NCI-H2081 treated with DMSO at 0.1 percent for 48 hours (cell line): ENCODE results near the gene MLXIP.
"Not testable (repeated sequence)": the region's sequence is repeated elsewhere in the genome, so short reads cannot be mapped to it uniquely, and the experiment has no call there.

Experiments used
- DNase-seq: peaks from one replicate; lab custom pipeline; 2025; lab: John Stamatoyannopoulos, UW

The MLXIP gene

GRCh38 chr12:122148657-122149056 lies 70.1 kb downstream of the MLXIP start:
- no peak for DNase-seq

GRCh38 chr12:122150127-122150681 lies 71.6 kb downstream of the MLXIP start:
- no peak for DNase-seq

DNA sequence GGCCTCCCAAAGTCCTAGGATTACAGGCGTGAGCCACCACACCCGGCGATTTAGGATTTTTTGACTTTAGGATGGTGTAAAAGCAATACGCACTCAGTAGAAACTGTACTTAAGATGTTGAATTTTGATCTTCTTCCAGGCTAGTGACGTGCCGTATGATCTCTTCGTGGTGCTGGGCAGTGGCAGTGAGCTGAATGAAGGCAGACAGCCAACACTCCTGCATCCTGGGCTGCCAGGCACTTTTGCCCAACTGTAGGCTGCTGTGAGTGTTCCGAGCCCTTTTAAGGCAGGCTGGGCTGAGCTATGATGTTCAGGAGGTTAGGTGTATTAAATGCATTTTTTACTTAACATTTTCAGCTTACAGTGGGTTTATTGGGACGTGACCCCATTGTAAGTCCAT lies 74.2 kb downstream of the MLXIP start:
- DNase-seq: no peak

DNA sequence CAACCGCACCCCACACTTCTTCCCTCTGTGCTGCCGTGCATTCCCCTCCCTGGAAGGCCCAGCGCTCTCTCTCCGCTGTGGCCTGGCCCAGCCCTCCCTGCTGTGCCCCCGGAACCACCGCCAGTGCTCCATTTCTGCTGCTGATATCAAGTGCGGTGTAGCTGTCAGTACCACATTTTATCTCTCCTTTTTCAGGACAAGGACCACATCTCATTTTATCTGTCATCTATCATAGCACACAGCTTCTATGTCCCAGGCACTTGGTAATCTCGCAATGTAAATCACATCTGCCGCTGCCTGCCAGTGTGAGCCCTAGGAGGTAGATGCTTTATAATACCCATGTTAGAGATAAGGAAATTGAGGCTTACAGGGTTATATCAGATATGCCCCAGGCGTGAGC lies 77.1 kb downstream of the MLXIP start:
- DNase-seq: no peak

- no peak for DNase-seq
Measured at GRCh38 chr12:122158700-122159285, 80.2 kb downstream of the MLXIP start.

- no peak for DNase-seq
Measured at GRCh38 chr12:122159882-122160281, 81.3 kb downstream of the MLXIP start.

- DNase-seq: no peak
Measured at GRCh38 chr12:122160761-122161160, 82.2 kb downstream of the MLXIP start.

GRCh38 chr12:122161682-122162081 lies 83.1 kb downstream of the MLXIP start:
- DNase-seq: no peak

GRCh38 chr12:122162976-122163375 lies 84.4 kb downstream of the MLXIP start:
- no peak for DNase-seq

DNA sequence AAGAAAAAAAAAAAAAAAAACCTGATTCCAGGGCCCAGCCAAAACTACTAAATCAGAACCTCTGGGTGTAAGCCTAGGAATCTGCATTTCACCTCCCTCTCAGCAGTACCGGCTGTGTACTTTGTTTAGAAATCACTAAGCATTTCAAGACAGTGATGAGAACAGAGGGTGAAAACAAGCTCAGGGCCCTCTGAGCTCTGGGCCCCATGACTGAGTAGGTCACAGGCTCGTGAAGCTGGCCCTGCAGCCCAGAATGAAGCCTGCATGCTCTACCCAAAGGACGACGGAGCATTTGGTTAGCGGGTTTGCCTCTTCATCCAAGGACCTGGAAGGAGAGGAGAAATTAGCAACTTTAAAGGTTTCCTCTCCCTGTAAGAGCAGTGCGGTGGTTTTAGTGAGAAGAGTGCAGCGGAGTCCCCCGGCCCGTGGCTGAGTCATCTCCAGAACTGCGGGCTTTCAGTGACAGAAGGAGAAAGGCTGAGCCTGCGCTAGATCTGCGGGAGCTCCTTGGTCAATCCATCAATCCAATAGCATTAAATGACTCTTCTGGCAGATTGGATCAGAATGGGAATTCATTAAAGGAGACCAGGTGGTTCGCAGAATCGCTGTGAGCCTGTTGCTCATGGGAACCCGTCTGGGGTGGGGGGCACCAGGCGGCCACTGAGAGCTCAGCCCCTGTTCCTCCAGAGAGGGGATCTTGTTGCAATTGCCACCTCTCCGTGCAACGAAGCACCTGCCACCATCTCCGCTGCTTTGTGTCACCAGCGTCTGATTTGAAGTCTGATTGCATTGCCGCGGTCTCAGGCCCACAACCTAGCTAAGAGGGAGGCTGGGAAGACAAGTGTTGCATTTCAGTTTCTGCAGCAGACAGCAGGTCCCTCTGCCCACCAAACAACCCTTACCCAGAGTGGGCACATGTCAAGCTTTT lies 88.1 kb downstream of the MLXIP start:
- no peak for DNase-seq

DNA sequence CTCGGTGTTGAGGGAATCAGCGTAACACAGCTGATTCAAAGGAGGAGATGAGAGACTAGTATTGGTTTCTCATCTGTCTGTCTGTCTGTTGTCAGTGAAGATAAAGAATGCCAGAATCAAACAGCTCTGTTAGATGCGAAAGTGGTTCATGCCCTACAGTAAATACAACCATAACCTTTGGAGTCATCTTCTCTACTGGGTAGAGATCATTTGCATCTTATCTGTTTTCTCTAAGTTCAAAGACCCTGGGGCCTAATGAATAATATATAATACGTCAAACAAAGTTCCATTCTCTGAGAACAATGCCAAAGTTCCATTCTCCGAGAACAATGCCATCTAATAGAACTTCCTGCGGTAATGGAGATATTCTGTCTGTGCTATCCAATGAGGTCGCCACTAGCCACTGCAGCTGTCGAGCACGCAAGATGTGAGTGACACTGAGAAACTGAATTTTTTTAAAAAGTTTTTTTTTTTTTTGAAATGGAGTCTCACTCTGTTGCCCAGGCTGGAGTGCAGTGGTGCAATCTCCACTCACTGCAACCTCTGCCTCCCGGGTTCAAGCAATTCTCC lies 88.9 kb downstream of the MLXIP start:
- no peak for DNase-seq

DNA sequence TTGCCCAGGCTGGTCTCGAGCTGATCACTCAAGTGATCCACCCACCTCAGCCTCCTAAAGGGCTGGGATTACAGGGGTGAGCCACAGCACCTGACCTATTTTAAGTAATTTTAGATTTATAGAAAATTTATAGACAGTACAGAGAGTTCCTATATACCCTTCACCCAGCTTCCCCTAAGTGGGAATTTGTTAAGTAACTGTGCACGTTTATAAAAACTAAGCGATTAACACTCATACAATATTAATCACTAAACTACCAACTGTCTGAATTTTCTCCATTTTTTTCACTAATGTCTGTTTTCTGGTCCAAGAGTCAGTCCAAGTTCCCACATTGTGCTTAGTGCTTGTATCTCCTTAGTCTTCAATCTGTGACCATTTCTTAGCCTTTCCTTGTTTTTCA lies 89.9 kb downstream of the MLXIP start:
- no peak for DNase-seq

DNA sequence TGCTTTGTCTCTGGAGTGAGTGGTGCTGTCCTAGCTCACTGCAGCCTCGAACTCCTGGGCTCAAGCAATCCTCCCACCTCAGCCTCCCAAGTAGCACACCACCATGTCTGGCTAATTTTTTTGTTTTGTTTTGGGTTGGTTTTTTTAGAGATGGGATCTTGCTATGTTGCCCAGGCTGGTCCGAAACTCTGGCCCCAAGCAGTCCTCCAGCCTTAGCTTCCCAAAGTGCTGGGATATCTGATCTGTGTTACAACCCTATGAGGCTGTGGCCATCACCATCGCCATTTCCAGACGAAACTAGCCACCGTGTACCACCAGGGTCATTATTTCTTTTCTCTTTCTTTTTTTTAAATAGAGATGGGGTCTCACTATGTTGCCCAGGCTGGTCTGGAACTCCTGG lies 92.8 kb downstream of the MLXIP start:
- DNase-seq: no peak

DNA sequence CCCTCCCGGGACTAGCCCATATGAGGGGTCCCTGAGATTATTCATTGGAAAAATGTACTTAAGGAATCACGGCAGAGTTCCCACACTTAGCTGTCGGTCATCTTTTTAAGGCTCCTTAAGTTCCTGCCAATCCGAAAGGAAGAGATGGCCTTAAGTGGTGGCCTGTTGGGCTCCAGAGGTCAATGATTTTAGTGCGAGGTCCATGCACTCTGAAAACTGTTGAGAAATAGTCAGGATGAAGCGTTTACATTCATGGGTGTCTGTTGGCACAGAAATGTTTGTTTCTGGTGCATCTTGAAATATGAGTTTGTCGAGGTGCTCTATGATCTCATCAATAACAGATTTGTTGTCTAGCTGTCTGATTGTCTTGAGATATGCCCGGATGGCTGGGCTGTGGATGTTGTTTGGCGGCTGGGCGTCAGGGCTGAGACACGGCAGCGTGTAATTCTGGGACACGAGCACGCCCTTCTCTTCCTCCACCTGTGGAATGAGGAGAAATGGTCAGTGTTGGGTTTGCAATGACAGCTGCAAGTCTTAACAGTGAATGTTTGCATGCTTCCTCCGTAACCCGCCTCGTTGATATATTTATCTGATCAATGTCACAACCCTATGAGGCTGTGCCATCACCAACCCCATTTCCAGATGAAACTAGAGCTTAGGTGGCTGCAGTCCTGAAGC lies 93.8 kb downstream of the MLXIP start:
- no peak for DNase-seq

DNA sequence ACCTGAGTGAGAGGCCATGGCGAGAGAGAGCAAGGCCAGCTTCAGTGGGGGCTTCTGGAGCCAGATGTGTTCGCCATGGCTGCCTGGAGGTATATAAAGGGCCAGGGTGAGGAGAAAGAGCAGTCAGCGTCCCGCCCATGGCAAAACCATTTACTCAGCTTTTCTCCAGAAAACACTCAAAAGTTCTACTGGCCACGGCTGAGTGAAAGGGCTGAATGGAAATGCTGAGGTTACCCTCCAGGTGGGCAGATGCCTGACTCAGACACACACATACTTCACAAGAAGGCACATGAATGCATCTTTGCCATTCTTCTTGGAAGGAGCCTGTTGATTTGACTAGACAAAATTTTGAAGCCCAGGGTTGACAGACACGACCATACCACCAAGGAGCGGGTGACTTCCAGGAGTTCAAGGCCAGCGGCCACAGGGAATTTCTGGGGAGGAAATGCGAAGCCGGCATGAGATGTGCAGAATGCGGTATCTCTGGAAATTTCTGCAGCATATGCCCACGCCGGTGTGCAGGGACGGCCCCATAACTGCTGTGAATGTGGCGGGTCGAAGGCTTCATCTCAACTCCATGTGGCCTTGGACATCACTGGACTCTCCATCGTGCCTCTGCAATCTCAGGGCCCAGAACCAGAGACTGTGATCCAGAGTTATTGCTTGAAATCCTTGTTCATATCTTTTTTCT lies 95.7 kb downstream of the MLXIP start, which contains the start of gene IL31:
Gene IL31, minus strand, starts transcription at position 67 of the 691 bp plus-strand sequence. Its CDS starts 49 bp downstream, at position 18.
- no peak for DNase-seq

- DNase-seq: not testable (repeated sequence)
Measured at GRCh38 chr12:122176473-122176872, 97.9 kb downstream of the MLXIP start.

DNA sequence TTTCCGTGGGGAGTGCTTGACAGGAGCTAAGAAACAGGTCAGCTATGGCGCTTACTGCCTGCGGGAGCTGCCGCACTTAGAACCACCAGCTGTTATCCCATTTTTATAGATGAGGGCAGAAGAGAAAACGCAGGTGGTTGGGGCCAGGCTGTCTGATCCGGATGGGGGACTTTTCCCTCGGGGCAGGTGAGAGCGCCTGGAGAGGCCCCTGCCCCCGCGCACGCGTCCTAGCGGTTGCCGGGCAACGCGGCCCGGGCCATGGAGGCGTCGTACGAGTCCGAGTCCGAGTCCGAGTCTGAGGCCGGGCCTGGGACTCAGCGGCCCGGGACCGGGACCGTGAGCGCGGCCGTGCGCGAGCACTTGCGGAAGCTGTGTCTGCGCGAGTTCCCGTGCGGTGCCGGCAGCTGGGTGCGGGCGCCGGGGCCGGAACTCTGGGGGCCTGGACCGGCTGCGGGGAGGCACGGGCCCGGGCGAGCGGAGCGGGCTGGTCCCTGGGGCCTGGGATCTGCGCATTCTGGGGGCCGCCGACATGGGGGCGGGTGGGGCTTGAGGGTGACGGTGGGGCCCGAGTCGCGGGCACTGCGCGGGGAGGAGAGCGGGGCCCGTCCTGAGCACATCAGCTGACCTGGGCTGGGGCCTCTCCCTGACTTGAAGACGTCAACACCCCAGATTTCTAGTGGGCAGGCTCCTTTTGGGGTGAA lies 104.5 kb downstream of the MLXIP start, which contains the start of gene LRRC43:
Gene LRRC43, plus strand, starts transcription at position 237 of the 701 bp plus-strand sequence. Its CDS starts 22 bp downstream, at position 259.
- no peak for DNase-seq

GRCh38 chr12:122183588-122183940 lies 105.0 kb downstream of the MLXIP start:
- DNase-seq: no peak

DNA sequence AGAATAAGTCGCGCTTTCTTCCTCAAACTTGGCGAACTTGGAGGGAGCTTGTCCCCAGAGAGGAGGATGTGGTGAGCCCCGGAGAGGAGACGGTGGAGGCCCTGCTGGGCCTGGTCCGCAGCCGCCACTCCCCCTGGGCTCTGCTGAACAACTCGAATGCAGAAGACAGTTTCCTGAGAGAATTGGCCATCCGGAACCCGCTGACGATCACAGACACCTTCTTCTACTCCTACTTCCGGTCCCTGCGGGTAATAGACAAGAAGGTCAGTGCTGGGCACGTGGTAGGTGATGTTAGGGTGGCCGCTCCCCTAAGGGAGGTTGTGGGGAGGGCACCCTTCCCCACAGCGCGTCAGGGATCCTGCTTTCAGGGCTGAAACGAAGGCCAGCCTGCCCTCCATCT lies 106.0 kb downstream of the MLXIP start:
- no peak for DNase-seq

- DNase-seq: no peak
Measured at GRCh38 chr12:122185079-122185478, 106.5 kb downstream of the MLXIP start.
